Measurements from ENCODE around the gene DPYD. TPM values are rescaled to one million over a fixed set of nuclear protein-coding genes. Genes with fewer than 3 reads are reported as not detected.

DPYD gene
- total RNA-seq, 1 donor from 2014 or later, result 12.6 TPM

GRCh38 chr1:97740891-97741290, 179.9 kb downstream of the DPYD start:
- ATAC-seq (ENCODE audit: low read depth) (no peak), DNase-seq (no peak)
- H3K4me3 Mint-ChIP-seq, result no peak overlapping the region
- intact Hi-C loops (cut with micrococcal nuclease), result no loop called here
- no peaks in the 10 kb centered on the region for H3K9me3 Mint-ChIP-seq
- CTCF ChIA-PET, result no interaction called here
- POLR2A ChIA-PET, result no interaction called here
- H3K27ac Mint-ChIP-seq, result no peak overlapping the region
- no peaks in the 10 kb centered on the region for H3K36me3 Mint-ChIP-seq (ENCODE audit: low read depth)
- TF ChIP-seq CTCF (IDR thresholded peaks at IDR 0.05), result no peak
- H3K4me1 Mint-ChIP-seq, result peaks cover 9% of the 10 kb centered on the region
- H3K27me3 Mint-ChIP-seq, result no peaks in the 10 kb centered on the region

- H3K27ac Mint-ChIP-seq, result no peak overlapping the region
These were observed 181.2 kb downstream of the DPYD start for GRCh38 chr1:97739596-97740103.

GRCh38 chr1:97738270-97738669, 182.6 kb downstream of the DPYD start:
- intact Hi-C loops (cut with micrococcal nuclease), result no loop called here
- POLR2A ChIA-PET, result no interaction called here

More at GRCh38 chr1:97739596-97740103, 181.2 kb downstream of the DPYD start:
- ChIA-PET POLR2A (no interaction called here), CTCF (no interaction called here)
- intact Hi-C loops (cut with micrococcal nuclease), result no loop called here
- TF ChIP-seq CTCF (IDR thresholded peaks at IDR 0.05), result no peak
- Mint-ChIP-seq H3K4me3 (no peak overlapping the region), H3K27me3 (no peaks in the 10 kb centered on the region), H3K9me3 (no peaks in the 10 kb centered on the region), H3K4me1 (peaks cover 9% of the 10 kb centered on the region), H3K36me3 (ENCODE audit: low read depth) (no peaks in the 10 kb centered on the region)
- no peak for ATAC-seq (ENCODE audit: low read depth)
- no peak for DNase-seq

GRCh38 chr1:97730271-97730670, 190.6 kb downstream of the DPYD start:
- ATAC-seq (ENCODE audit: low read depth) (no peak), DNase-seq (no peak)
- TF ChIP-seq CTCF (IDR thresholded peaks at IDR 0.05), result no peak
- ChIA-PET POLR2A (no interaction called here), CTCF (no interaction called here)
- intact Hi-C loops (cut with micrococcal nuclease), result no loop called here
- H3K4me1 Mint-ChIP-seq, result no peaks in the 10 kb centered on the region
- H3K27ac Mint-ChIP-seq, result no peak overlapping the region
- H3K4me3 Mint-ChIP-seq, result no peak overlapping the region
- H3K36me3 Mint-ChIP-seq (ENCODE audit: low read depth), result no peaks in the 10 kb centered on the region
- H3K9me3 Mint-ChIP-seq, result peaks cover 2% of the 10 kb centered on the region
- H3K27me3 Mint-ChIP-seq, result no peaks in the 10 kb centered on the region

More at GRCh38 chr1:97738270-97738669, 182.6 kb downstream of the DPYD start:
- no peak for ATAC-seq (ENCODE audit: low read depth)
- no peak for DNase-seq
- H3K36me3 Mint-ChIP-seq (ENCODE audit: low read depth), result no peaks in the 10 kb centered on the region
- no peaks in the 10 kb centered on the region for H3K9me3 Mint-ChIP-seq
- peaks cover 9% of the 10 kb centered on the region for H3K4me1 Mint-ChIP-seq
- no peaks in the 10 kb centered on the region for H3K27me3 Mint-ChIP-seq
- no peak overlapping the region for H3K27ac Mint-ChIP-seq
- CTCF ChIA-PET, result no interaction called here
- no peak overlapping the region for H3K4me3 Mint-ChIP-seq
- no peak for TF ChIP-seq CTCF (IDR thresholded peaks at IDR 0.05)

- no peak overlapping the region for H3K27ac Mint-ChIP-seq
- intact Hi-C loops (cut with micrococcal nuclease), result no loop called here
- H3K4me1 Mint-ChIP-seq, result no peaks in the 10 kb centered on the region
- CTCF ChIA-PET, result no interaction called here
- H3K27me3 Mint-ChIP-seq, result no peaks in the 10 kb centered on the region
- H3K4me3 Mint-ChIP-seq, result no peak overlapping the region
- H3K9me3 Mint-ChIP-seq, result peaks cover 4% of the 10 kb centered on the region
- POLR2A ChIA-PET, result interaction anchor here (0.6 kb wide), 1 partner anchor 9 kb away, joined by 4 read pairs; no protein-coding TSS in a partner anchor
- TF ChIP-seq CTCF (IDR thresholded peaks at IDR 0.05), result no peak
- no peak for ATAC-seq (ENCODE audit: low read depth)
- no peaks in the 10 kb centered on the region for H3K36me3 Mint-ChIP-seq (ENCODE audit: low read depth)
- DNase-seq, result no peak
These were observed 192.4 kb downstream of the DPYD start for GRCh38 chr1:97728436-97728835.

All from activated B cell treated with CpG ODN at 0.5 μM for 24 hours (primary cell).